SK-N-MC (cell line): ENCODE results near the gene PSMC4.

Experiments
- EZH2 ChIP-seq: fragments of 200-600 bp; sonication (generic); IDR thresholded peaks from one replicate; pipeline ENCODE4 v1.6.1; 2017; ENCODE audit warnings: antibody characterized with exemption
- POLR2AphosphoS5 ChIP-seq: IDR thresholded peaks from 2 replicates; pipeline ENCODE4 v1.6.1; 2012; ENCODE audit warnings: mild to moderate bottlenecking, low read depth, low read length, borderline replicate concordance

GRCh38 chr19:40006273-40006691, 35.3 kb downstream of the PSMC4 start:
- no peak for TF ChIP-seq EZH2
- TF ChIP-seq POLR2AphosphoS5, result no peak
